Activated CD4-positive, alpha-beta T cell treated with anti-CD3 and anti-CD28 coated beads, Interleukin-2, amount 10 ng/mL, durations not matched to agents 24 days and 14 days (primary cell): ENCODE data around the gene RARRES1. TPM values are rescaled to one million over a fixed set of nuclear protein-coding genes. Genes with fewer than 3 reads are reported as not detected.

Source experiments
- DNase-seq: peaks from one replicate; pipeline ENCODE4 v3.0.0; 2022
- H3K27ac Mint-ChIP-seq: one replicate; pipeline ENCODE4 v1.8.0; 2022; ENCODE audit warnings: mild to moderate bottlenecking, mixed read lengths
- H3K27me3 Mint-ChIP-seq: one replicate; pipeline ENCODE4 v1.8.0; 2022; ENCODE audit warnings: mixed read lengths
- H3K36me3 Mint-ChIP-seq: one replicate; pipeline ENCODE4 v1.8.0; 2022; ENCODE audit warnings: low read depth, mild to moderate bottlenecking, mixed read lengths
- H3K4me1 Mint-ChIP-seq: one replicate; pipeline ENCODE4 v1.8.0; 2021; ENCODE audit warnings: mixed read lengths
- H3K4me3 Mint-ChIP-seq: one replicate; pipeline ENCODE4 v1.8.0; 2022; ENCODE audit warnings: mild to moderate bottlenecking, moderate library complexity, mixed read lengths
- H3K9me3 Mint-ChIP-seq: one replicate; pipeline ENCODE4 v1.8.0; 2021; ENCODE audit warnings: mixed read lengths
- intact Hi-C: fragments of 100-400 bp; cut with micrococcal nuclease; formaldehyde crosslinking; loops from one replicate; pipeline ENCODE4 v1.15.1; 2023
- total RNA-seq: library from RNA; stranded (reverse); gene quantifications from 2 replicates; pipeline ENCODE4 v1.2.3, GENCODE V29; 2022

RARRES1 gene
- total RNA-seq, 1 donor from 2014 or later = not detected

DNA sequence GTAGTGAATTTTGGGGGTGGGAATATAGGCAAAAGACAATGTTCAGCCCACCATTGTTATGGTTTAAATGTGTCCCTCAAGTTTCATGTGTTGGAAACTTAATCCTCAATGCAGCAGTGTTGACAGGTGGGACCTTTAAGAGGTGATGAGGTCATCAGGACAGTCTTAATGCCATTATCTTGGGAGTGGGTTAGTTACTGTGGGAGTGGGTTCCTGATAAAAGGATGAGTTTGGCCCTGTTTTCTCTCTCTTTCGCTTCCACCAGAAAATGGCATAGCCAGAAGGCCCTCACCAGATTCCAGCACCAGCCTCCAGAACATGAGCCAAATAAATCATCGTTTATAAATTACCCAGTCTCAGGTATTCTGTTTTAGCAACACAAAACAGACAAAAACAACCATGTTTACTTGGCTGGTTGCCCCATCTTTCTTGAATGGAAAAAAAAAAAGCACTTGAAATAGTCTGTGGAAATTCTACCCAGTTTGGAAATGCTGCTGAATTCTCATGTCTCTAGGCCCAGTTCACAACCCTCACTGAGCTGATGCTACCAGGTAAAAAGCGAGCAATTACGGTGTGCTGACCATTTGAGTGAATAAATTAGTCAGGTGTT, 38.6 kb upstream of the RARRES1 start:
- Mint-ChIP-seq H3K36me3 (no peaks in the 10 kb centered on the region), H3K27me3 (no peaks in the 10 kb centered on the region), H3K4me3 (no peak overlapping the region), H3K27ac (no peak overlapping the region), H3K9me3 (no peaks in the 10 kb centered on the region), H3K4me1 (peaks cover 4% of the 10 kb centered on the region)
- no peak for DNase-seq
- intact Hi-C loops = no loop called here

GRCh38 chr3:158769952-158770740, 37.9 kb upstream of the RARRES1 start:
- intact Hi-C loops = no loop called here
- no peak overlapping the region for H3K4me3 Mint-ChIP-seq

GRCh38 chr3:158769549-158769948, 37.3 kb upstream of the RARRES1 start:
- intact Hi-C loops = no loop called here
- Mint-ChIP-seq H3K4me3 (no peak overlapping the region), H3K4me1 (no peaks in the 10 kb centered on the region), H3K27ac (no peak overlapping the region), H3K27me3 (no peaks in the 10 kb centered on the region), H3K36me3 (no peaks in the 10 kb centered on the region), H3K9me3 (no peaks in the 10 kb centered on the region)
- DNase-seq = no peak

More at GRCh38 chr3:158769952-158770740, 37.9 kb upstream of the RARRES1 start:
- no peaks in the 10 kb centered on the region for H3K27me3 Mint-ChIP-seq
- no peaks in the 10 kb centered on the region for H3K4me1 Mint-ChIP-seq
- H3K36me3 Mint-ChIP-seq = no peaks in the 10 kb centered on the region
- no peak overlapping the region for H3K27ac Mint-ChIP-seq
- no peak for DNase-seq
- no peaks in the 10 kb centered on the region for H3K9me3 Mint-ChIP-seq

- Mint-ChIP-seq H3K9me3 (no peaks in the 10 kb centered on the region), H3K4me3 (no peak overlapping the region), H3K4me1 (no peaks in the 10 kb centered on the region), H3K27ac (no peak overlapping the region), H3K36me3 (no peaks in the 10 kb centered on the region), H3K27me3 (no peaks in the 10 kb centered on the region)
- intact Hi-C loops = no loop called here
- DNase-seq = no peak
Observed at GRCh38 chr3:158768881-158769543, 36.8 kb upstream of the RARRES1 start.

GRCh38 chr3:158768361-158768787, 36.1 kb upstream of the RARRES1 start:
- H3K36me3 Mint-ChIP-seq = no peaks in the 10 kb centered on the region
- intact Hi-C loops = no loop called here

DNA sequence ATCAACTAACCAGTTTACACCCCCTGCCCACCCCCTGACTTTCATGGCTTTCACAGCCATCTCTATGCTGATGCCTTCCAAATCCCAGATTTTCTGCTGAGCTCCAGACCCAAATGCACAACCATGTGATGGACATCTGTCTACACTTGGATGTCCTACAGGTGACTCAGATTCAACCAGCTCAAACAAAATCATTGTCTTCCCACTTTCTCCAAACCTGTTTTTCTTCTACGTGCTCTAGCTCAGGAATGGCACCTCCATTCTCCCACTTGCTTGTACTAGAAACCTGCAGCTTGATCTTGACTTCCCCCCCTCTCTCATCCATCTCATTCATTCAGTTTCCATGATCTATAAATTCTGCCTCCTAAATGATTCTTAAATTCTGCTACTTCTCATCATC, 34.1 kb upstream of the RARRES1 start:
- Mint-ChIP-seq H3K4me1 (no peaks in the 10 kb centered on the region), H3K9me3 (no peaks in the 10 kb centered on the region), H3K36me3 (no peaks in the 10 kb centered on the region), H3K4me3 (no peak overlapping the region), H3K27me3 (no peaks in the 10 kb centered on the region), H3K27ac (no peak overlapping the region)
- DNase-seq = no peak
- intact Hi-C loops = no loop called here

More at GRCh38 chr3:158768361-158768787, 36.1 kb upstream of the RARRES1 start:
- no peak overlapping the region for H3K4me3 Mint-ChIP-seq
- no peaks in the 10 kb centered on the region for H3K9me3 Mint-ChIP-seq
- H3K27me3 Mint-ChIP-seq = no peaks in the 10 kb centered on the region
- no peaks in the 10 kb centered on the region for H3K4me1 Mint-ChIP-seq
- no peak overlapping the region for H3K27ac Mint-ChIP-seq
- DNase-seq = no peak

DNA sequence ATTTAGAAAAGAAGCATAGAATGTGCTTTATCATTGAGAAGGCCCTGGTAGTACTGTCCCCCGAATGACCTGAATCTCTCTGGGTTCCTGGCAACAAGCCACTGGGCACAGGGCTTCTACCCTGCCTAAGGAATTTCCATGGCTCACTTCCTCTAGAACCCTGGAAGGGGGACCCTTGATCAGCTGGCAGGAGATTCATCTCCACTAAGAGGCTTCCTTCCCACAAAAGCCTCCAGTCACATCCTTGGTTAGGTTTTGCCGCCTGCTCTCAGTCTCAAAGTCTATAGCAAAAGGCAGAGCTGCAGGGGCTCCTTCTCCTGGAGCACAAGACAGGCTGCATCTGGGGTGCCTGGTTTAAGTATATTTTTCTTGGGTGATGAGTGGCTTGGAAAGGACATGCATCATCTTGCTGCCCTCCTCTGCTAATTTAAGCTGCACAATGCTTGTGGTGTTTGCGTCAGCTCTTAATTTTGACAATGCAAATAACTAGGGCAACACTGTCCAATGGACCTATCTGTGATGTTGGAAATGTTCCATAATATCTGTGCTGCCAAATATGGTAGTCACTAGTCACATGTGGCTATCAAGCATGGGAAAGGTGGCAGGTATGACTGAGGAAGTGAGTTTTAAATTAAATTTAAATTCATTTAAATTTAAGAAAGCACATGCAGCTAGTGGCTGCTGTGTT, 33.4 kb upstream of the RARRES1 start:
- Mint-ChIP-seq H3K27ac (no peak overlapping the region), H3K9me3 (no peaks in the 10 kb centered on the region), H3K27me3 (no peaks in the 10 kb centered on the region), H3K4me3 (no peak overlapping the region), H3K36me3 (no peaks in the 10 kb centered on the region), H3K4me1 (no peaks in the 10 kb centered on the region)
- DNase-seq = no peak
- intact Hi-C loops = no loop called here

DNA sequence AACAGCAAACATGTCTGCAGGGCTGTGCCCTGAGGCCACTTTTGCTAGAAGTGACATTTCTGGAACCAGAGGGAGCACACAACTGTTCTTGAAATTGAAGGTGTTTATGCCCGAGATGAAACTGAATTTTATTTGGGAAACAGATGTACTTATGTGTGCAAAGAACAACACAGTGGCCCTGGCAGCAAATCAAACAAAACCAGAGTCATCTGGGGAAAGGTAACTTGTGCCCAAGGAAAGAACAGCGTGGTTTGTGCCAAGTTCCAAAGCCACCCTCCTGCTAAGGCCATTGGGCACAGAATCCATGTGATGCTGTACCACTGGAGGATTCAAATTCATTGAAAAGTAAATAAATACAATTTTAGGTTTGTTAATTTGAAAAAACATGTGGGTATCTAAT, 31.2 kb upstream of the RARRES1 start:
- Mint-ChIP-seq H3K9me3 (no peaks in the 10 kb centered on the region), H3K4me3 (no peak overlapping the region), H3K36me3 (no peaks in the 10 kb centered on the region), H3K27ac (no peak overlapping the region), H3K27me3 (no peaks in the 10 kb centered on the region), H3K4me1 (no peaks in the 10 kb centered on the region)
- intact Hi-C loops = no loop called here
- DNase-seq = no peak

DNA sequence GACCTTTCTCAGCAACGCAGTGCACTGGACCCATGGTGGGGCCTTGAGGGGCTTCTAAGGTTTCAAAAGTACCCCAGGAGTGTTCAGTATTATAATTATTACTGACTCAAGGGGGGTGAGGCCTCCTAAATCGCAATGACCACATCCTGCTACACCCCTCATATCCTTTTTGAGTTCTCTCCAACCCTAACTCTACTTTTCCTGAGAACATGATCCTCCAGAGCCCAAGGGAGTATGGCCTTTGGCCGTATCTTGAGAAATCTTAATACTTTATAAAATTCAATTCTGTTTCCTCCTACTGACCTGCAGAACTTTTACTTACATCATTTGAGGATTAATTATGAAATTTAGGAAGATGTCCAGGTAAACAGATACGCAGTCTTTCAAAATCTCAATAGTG, 30.4 kb upstream of the RARRES1 start:
- intact Hi-C loops = no loop called here
- H3K27ac Mint-ChIP-seq = no peak overlapping the region
- H3K4me1 Mint-ChIP-seq = no peaks in the 10 kb centered on the region
- DNase-seq = no peak
- no peaks in the 10 kb centered on the region for H3K9me3 Mint-ChIP-seq
- H3K27me3 Mint-ChIP-seq = no peaks in the 10 kb centered on the region
- no peak overlapping the region for H3K4me3 Mint-ChIP-seq
- H3K36me3 Mint-ChIP-seq = no peaks in the 10 kb centered on the region

DNA sequence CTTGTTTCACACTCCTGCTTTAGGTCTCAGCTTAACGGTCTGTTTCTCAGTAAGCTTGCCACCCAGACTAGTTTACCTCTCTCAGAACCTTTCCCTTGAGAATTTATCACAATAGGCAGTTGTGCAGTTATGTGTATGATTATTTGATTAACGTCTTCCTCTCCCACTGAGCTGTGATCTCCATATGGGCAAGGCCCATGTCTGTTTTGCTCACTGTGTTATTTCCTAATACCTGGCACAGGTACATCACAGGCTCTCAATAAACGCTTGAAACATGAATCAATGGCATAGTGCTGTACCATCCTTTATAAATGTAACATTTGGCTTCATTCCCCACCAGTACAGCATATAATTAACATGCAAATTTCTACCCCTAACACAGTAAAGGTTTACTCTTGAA, 29.1 kb upstream of the RARRES1 start:
- Mint-ChIP-seq H3K9me3 (no peaks in the 10 kb centered on the region), H3K36me3 (no peaks in the 10 kb centered on the region), H3K4me1 (no peaks in the 10 kb centered on the region), H3K4me3 (no peak overlapping the region), H3K27me3 (no peaks in the 10 kb centered on the region), H3K27ac (no peak overlapping the region)
- no peak for DNase-seq
- intact Hi-C loops = no loop called here

DNA sequence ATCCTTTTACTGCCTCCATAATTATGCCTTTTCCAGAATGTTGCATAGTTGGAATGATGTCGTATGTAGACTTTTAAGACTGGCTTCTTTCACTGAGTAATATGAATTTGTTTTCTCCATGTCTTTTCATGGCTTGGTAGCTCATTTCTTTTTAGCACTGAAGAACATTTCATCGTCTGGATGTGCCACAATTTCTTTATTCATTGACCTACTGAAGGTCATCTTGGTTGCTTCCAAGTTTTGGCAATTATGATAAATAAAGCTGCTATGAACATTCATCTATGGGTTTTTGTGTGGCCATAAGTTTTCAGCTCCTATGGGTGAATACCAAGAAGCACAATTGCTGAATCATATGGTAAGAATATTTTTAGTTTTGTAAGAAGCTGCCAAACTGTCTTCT, 23.2 kb upstream of the RARRES1 start:
- no peaks in the 10 kb centered on the region for H3K4me1 Mint-ChIP-seq
- no peaks in the 10 kb centered on the region for H3K27me3 Mint-ChIP-seq
- DNase-seq = no peak
- intact Hi-C loops = no loop called here
- no peak overlapping the region for H3K4me3 Mint-ChIP-seq
- no peak overlapping the region for H3K27ac Mint-ChIP-seq
- no peaks in the 10 kb centered on the region for H3K36me3 Mint-ChIP-seq
- no peaks in the 10 kb centered on the region for H3K9me3 Mint-ChIP-seq

DNA sequence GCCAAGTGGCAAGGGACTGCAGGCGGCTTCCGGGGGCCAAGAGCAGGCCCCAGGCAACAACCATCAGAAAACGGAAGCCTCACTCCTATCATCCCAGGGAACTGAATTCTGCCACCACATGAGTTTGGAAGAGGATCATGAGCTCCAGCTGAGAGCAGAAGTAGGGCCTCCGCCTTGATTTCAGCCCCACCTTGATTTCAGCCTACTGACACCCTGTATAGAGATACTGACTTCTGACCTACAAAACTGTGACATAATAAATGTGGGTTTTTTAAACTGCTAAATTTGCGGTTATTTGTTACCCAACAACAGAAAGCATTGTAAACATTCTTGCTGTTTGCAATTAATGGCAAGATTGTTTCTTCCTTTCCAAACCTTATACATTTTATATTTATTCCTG, 21.6 kb upstream of the RARRES1 start:
- Mint-ChIP-seq H3K27me3 (no peaks in the 10 kb centered on the region), H3K9me3 (no peaks in the 10 kb centered on the region), H3K4me3 (no peak overlapping the region), H3K4me1 (no peaks in the 10 kb centered on the region), H3K36me3 (peaks cover 2% of the 10 kb centered on the region), H3K27ac (no peak overlapping the region)
- no peak for DNase-seq
- intact Hi-C loops = no loop called here

GRCh38 chr3:158751316-158751715, 19.1 kb upstream of the RARRES1 start:
- Mint-ChIP-seq H3K36me3 (peaks cover 2% of the 10 kb centered on the region), H3K4me1 (peaks cover 2% of the 10 kb centered on the region), H3K27ac (no peak overlapping the region), H3K27me3 (no peaks in the 10 kb centered on the region), H3K9me3 (no peaks in the 10 kb centered on the region), H3K4me3 (no peak overlapping the region)
- DNase-seq = no peak
- intact Hi-C loops = no loop called here

DNA sequence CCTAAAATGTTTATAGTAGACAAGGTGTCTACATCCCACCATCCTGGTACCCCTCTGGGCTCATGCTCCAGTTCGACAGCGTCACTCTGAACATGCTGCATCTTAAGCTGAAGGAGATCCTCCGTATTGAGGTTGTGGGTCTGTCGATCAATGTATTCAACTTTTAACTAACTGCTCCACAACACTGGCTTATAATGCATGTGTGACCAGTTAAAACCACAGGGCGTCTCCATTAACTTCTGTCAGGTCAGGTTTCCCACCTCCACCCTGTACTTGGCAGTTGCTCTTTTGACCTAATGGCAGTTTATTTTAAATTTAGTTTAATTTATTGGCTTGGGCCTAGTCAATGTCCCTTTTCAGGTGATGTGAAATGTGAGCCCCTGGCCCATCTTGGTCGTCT, 17.8 kb upstream of the RARRES1 start:
- H3K9me3 Mint-ChIP-seq = no peaks in the 10 kb centered on the region
- peak overlapping the region; percentile 11 for H3K27ac Mint-ChIP-seq
- H3K4me1 Mint-ChIP-seq = peaks cover 2% of the 10 kb centered on the region

More for the DNA sequence above, 17.8 kb upstream of the RARRES1 start:
- no peaks in the 10 kb centered on the region for H3K27me3 Mint-ChIP-seq
- H3K36me3 Mint-ChIP-seq = peaks cover 2% of the 10 kb centered on the region
- no peak for DNase-seq
- intact Hi-C loops = no loop called here
- no peak overlapping the region for H3K4me3 Mint-ChIP-seq
